B cell (primary cell): ENCODE results near the gene PCDH9.

Experiments
- EZH2 ChIP-seq: IDR thresholded peaks from 2 replicates; pipeline ENCODE4 v1.6.1; 2012; ENCODE audit warnings: borderline replicate concordance, low read depth, mild to moderate bottlenecking, moderate library complexity, low read length; ENCODE audit not compliant: insufficient read depth, poor library complexity, severe bottlenecking
- TF ChIP-seq, protein P1 (sequence below): fragments of 200-600 bp; IDR thresholded peaks from one replicate; pipeline ENCODE4 v1.8.0; 2022; ENCODE audit warnings: antibody characterized with exemption, mild to moderate bottlenecking

DNA sequence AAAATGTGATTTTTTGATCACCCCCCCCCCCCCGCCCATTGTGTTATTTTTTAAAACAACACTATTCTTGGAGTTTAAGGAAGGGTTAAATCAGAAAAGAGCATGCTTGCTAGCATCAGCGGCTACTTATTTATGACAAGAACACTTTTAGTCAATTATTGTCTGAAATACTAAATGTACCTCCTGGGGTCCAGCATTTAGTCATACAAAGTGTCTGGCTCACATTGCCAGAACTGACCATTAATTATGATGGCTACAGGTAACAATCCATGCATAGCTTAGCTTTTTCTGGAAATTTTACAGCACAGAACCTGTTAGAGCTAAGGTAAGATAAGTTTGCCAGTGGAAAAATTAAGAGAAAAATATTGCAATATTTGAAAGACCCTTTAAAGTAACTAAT lies 90.1 kb downstream of the PCDH9 start:
- TF ChIP-seq, protein P1, sequence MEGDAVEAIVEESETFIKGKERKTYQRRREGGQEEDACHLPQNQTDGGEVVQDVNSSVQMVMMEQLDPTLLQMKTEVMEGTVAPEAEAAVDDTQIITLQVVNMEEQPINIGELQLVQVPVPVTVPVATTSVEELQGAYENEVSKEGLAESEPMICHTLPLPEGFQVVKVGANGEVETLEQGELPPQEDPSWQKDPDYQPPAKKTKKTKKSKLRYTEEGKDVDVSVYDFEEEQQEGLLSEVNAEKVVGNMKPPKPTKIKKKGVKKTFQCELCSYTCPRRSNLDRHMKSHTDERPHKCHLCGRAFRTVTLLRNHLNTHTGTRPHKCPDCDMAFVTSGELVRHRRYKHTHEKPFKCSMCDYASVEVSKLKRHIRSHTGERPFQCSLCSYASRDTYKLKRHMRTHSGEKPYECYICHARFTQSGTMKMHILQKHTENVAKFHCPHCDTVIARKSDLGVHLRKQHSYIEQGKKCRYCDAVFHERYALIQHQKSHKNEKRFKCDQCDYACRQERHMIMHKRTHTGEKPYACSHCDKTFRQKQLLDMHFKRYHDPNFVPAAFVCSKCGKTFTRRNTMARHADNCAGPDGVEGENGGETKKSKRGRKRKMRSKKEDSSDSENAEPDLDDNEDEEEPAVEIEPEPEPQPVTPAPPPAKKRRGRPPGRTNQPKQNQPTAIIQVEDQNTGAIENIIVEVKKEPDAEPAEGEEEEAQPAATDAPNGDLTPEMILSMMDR: no peak
- TF ChIP-seq EZH2: no peak
